Chondrocyte (in vitro differentiated cells): ENCODE measurements around the gene NR3C2. TPM values are rescaled to one million over a fixed set of nuclear protein-coding genes. Genes with fewer than 3 reads are reported as not detected.

ENCODE experiments used
- DNase-seq: peaks from one replicate; pipeline ENCODE4 v3.0.0; 2021; ENCODE audit warnings: mixed read lengths, low spot score
- H3K27ac Mint-ChIP-seq: one replicate; pipeline ENCODE4 v1.8.0; 2021; ENCODE audit warnings: mild to moderate bottlenecking, moderate library complexity, mixed read lengths; ENCODE audit not compliant: unreplicated experiment
- H3K27me3 Mint-ChIP-seq: 2 replicates; pipeline ENCODE4 v1.8.0; 2021; ENCODE audit warnings: low read depth, mixed read lengths
- H3K36me3 Mint-ChIP-seq: 2 replicates; pipeline ENCODE4 v1.8.0; 2021; ENCODE audit warnings: low read depth, mixed read lengths
- H3K4me1 Mint-ChIP-seq: 2 replicates; pipeline ENCODE4 v1.8.0; 2021; ENCODE audit warnings: low read depth, mild to moderate bottlenecking, mixed read lengths
- H3K4me3 Mint-ChIP-seq: one replicate; pipeline ENCODE4 v1.8.0; 2021; ENCODE audit warnings: mild to moderate bottlenecking, moderate library complexity, mixed read lengths; ENCODE audit not compliant: unreplicated experiment
- H3K9me3 Mint-ChIP-seq: 2 replicates; pipeline ENCODE4 v1.8.0; 2021; ENCODE audit warnings: low read depth, mixed read lengths
- total RNA-seq: library from RNA; stranded (reverse); gene quantifications from 3 replicates; pipeline ENCODE4 v1.2.1, GENCODE V29; 2021
- TF ChIP-seq, protein P1 (sequence below): fragments of 200-600 bp; sonication (generic); IDR thresholded peaks from 2 replicates; pipeline ENCODE4 v1.5.0; 2021; ENCODE audit warnings: antibody characterized with exemption, mild to moderate bottlenecking, moderate library complexity

NR3C2 gene
- total RNA-seq, 1 donor from 2014 or later: 0.20 TPM

DNA sequence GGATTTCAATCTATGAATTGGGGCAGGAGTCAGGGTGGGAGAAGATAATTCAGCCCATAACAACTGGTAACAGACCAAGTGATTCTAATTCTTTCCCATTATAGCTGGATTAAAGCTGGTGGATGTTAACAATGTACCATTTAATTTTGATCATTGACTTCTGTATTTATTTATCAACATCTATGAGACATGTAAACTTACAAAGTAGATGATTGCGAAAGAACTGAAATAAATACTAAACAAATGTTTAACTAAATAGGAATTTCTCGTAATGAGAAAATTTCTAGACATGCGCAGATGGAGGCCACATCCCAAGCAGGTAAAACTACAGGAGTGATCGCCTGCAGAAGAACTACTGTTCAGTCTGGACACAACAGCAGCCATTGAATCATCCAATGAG is 107.1 kb downstream of the NR3C2 start:
- H3K4me3 Mint-ChIP-seq: no peak overlapping the region
- peaks cover 3% of the 10 kb centered on the region for H3K9me3 Mint-ChIP-seq
- no peaks in the 10 kb centered on the region for H3K36me3 Mint-ChIP-seq
- no peak for DNase-seq
- no peak overlapping the region for H3K27ac Mint-ChIP-seq
- peaks cover 14% of the 10 kb centered on the region for H3K27me3 Mint-ChIP-seq
- TF ChIP-seq, protein P1, sequence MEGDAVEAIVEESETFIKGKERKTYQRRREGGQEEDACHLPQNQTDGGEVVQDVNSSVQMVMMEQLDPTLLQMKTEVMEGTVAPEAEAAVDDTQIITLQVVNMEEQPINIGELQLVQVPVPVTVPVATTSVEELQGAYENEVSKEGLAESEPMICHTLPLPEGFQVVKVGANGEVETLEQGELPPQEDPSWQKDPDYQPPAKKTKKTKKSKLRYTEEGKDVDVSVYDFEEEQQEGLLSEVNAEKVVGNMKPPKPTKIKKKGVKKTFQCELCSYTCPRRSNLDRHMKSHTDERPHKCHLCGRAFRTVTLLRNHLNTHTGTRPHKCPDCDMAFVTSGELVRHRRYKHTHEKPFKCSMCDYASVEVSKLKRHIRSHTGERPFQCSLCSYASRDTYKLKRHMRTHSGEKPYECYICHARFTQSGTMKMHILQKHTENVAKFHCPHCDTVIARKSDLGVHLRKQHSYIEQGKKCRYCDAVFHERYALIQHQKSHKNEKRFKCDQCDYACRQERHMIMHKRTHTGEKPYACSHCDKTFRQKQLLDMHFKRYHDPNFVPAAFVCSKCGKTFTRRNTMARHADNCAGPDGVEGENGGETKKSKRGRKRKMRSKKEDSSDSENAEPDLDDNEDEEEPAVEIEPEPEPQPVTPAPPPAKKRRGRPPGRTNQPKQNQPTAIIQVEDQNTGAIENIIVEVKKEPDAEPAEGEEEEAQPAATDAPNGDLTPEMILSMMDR: no peak
- H3K4me1 Mint-ChIP-seq: no peaks in the 10 kb centered on the region

DNA sequence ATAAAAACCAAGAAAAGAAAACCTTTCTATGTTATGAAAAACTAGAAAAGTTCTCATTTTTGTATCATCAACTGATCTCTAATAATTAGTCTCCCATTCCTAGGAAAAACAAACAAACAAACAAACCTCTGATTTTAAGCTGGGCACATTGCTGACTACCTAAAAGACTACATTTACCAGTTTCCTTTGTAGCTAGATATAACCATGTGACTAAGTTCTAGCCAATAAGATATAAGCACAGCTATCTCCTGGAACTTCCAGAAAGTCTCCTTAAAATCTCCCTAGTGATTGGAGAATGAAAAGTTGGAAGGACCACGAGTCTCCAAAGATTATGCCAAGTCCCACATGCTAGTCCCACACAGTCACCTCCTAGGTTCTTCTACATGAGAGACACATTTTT is 108.9 kb downstream of the NR3C2 start:
- no peaks in the 10 kb centered on the region for H3K9me3 Mint-ChIP-seq
- H3K4me1 Mint-ChIP-seq: no peaks in the 10 kb centered on the region
- TF ChIP-seq, protein P1: no peak
- H3K36me3 Mint-ChIP-seq: no peaks in the 10 kb centered on the region
- DNase-seq: no peak
- no peak overlapping the region for H3K4me3 Mint-ChIP-seq
- H3K27ac Mint-ChIP-seq: no peak overlapping the region
- peaks cover 12% of the 10 kb centered on the region for H3K27me3 Mint-ChIP-seq

DNA sequence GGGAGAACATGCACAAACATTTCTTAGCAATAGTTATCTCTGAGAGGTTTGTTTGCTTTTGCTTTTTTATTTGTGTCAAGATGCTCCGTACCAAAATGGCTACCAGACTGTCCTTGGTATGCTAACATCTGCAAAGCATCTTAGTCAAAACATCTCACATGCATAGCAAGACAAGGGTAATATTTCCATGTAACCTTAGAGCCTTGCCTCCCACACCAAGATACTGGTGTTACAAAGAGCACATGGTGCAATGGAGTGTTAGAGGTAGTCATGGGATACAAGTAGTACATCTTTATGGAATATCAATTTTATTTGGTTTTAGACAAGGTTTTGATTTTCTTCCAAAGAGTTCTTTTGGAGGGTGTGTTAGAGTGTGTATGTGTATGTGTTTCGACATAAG is 109.7 kb downstream of the NR3C2 start:
- H3K4me1 Mint-ChIP-seq: no peaks in the 10 kb centered on the region
- DNase-seq: no peak
- no peaks in the 10 kb centered on the region for H3K9me3 Mint-ChIP-seq
- H3K36me3 Mint-ChIP-seq: no peaks in the 10 kb centered on the region
- TF ChIP-seq, protein P1: no peak
- H3K27ac Mint-ChIP-seq: no peak overlapping the region
- no peak overlapping the region for H3K4me3 Mint-ChIP-seq
- H3K27me3 Mint-ChIP-seq: peaks cover 17% of the 10 kb centered on the region

DNA sequence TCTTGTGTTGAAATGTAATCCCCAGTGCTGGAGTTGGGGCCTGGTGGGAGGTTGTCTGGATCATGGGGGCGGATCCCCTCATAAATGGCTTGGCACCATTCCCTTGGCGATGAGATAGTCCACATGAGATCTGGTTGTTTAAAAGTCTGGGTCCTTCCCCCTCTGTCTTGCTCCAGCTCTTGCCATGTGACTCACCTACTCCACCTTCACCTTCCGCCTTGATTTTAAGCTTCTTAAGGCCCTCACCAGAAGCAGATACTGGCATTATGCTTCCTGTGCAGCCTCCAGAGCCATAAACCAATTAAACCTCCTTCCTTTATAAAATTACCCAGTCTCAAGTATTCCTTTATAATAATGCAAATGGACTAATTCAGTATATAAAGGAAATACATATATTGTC is 111.5 kb downstream of the NR3C2 start:
- no peaks in the 10 kb centered on the region for H3K9me3 Mint-ChIP-seq

DNA sequence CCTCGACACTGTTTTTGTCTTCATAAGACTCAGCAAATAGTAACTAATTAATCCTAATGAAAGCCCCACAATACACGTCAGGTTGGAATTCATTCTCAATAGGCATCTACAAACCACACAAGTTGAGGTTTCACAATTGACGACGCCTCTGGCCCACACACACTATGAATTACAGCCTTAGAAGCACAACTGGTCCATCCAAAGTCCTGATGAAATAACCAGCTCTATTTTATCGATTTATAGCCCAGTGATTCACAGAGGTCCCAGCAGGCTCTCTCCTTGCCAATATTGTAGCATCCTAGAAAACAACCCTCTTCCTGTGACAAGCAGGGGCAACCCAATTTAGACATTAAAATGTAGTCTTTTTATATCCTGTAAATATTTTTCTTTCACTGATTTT is 112.1 kb downstream of the NR3C2 start:
- no peak for DNase-seq
- TF ChIP-seq, protein P1: no peak
- Mint-ChIP-seq H3K36me3 (no peaks in the 10 kb centered on the region), H3K27ac (no peak overlapping the region), H3K4me3 (no peak overlapping the region), H3K9me3 (no peaks in the 10 kb centered on the region), H3K27me3 (peaks cover 14% of the 10 kb centered on the region), H3K4me1 (no peaks in the 10 kb centered on the region)

More for the DNA sequence above, 111.5 kb downstream of the NR3C2 start:
- no peak for DNase-seq
- TF ChIP-seq, protein P1: no peak
- H3K36me3 Mint-ChIP-seq: no peaks in the 10 kb centered on the region
- H3K27ac Mint-ChIP-seq: no peak overlapping the region
- no peaks in the 10 kb centered on the region for H3K4me1 Mint-ChIP-seq
- no peak overlapping the region for H3K4me3 Mint-ChIP-seq
- peaks cover 14% of the 10 kb centered on the region for H3K27me3 Mint-ChIP-seq
